ENCODE measurements around the gene ANK3.

GRCh38 chr10:60428387-60428737 lies 38.7 kb upstream of the ANK3 start:
- no peak for TF ChIP-seq GATA3 (IDR thresholded peaks at IDR 0.05; ENCODE audit: low read depth, low read length)
- no peak for TF ChIP-seq GATA2 (IDR thresholded peaks at IDR 0.05; ENCODE audit: low read depth, low read length)
